MM.1S (cell line): ENCODE data around the gene SUCO.

Experiments
- DNase-seq: peaks from one replicate; pipeline ENCODE4 v3.0.0-alpha.2; 2015
- H2AFZ ChIP-seq: fragments of 300-600 bp; sonication (generic); 2 replicates; pipeline ENCODE4 v1.6.0; 2016; ENCODE audit warnings: antibody characterized with exemption, low read length
- H3F3A ChIP-seq: fragments of 300-600 bp; sonication (generic); 2 replicates; pipeline ENCODE4 v1.6.1; 2016; ENCODE audit warnings: mild to moderate bottlenecking, antibody characterized with exemption, low read length, moderate library complexity, mixed read lengths; ENCODE audit not compliant: insufficient read depth
- H3K27ac ChIP-seq: fragments of 300-600 bp; sonication (generic); 2 replicates; pipeline ENCODE4 v1.5.1; 2016; ENCODE audit warnings: mild to moderate bottlenecking, low read length
- H3K27me3 ChIP-seq: fragments of 300-600 bp; sonication (generic); replicated peaks from 2 replicates; pipeline ENCODE4 v1.6.0; 2016; ENCODE audit warnings: low read length; ENCODE audit not compliant: insufficient read depth
- H3K36me3 ChIP-seq: fragments of 300-600 bp; sonication (generic); replicated peaks from 2 replicates; pipeline ENCODE4 v1.6.1; 2016; ENCODE audit warnings: mild to moderate bottlenecking, low read length, mixed read lengths; ENCODE audit not compliant: insufficient read depth
- H3K4me1 ChIP-seq: fragments of 300-600 bp; sonication (generic); 2 replicates; pipeline ENCODE4 v1.6.1; 2016; ENCODE audit warnings: low read length, mixed read lengths
- H3K4me2 ChIP-seq: fragments of 300-600 bp; sonication (generic); 2 replicates; pipeline ENCODE4 v1.6.0; 2016; ENCODE audit warnings: low read depth, low read length
- H3K4me3 ChIP-seq: fragments of 300-600 bp; sonication (generic); 2 replicates; pipeline ENCODE4 v1.5.1; 2016; ENCODE audit warnings: low read length, mixed read lengths
- H3K79me2 ChIP-seq: fragments of 300-600 bp; sonication (generic); 2 replicates; pipeline ENCODE4 v1.6.1; 2016; ENCODE audit warnings: mixed run types, low read length, mixed read lengths
- H3K9ac ChIP-seq: fragments of 300-600 bp; sonication (generic); 2 replicates; pipeline ENCODE4 v1.6.1; 2016; ENCODE audit warnings: low read length, mixed read lengths
- H3K9me2 ChIP-seq: fragments of 300-600 bp; sonication (generic); replicated peaks from 2 replicates; pipeline ENCODE4 v1.6.1; 2016; ENCODE audit warnings: mild to moderate bottlenecking, low read length, mixed read lengths; ENCODE audit not compliant: insufficient read depth
- H3K9me3 ChIP-seq: fragments of 300-600 bp; sonication (generic); replicated peaks from 2 replicates; pipeline ENCODE4 v1.6.1; 2016; ENCODE audit warnings: mild to moderate bottlenecking, low read length, mixed read lengths; ENCODE audit not compliant: insufficient read depth
- H4K20me1 ChIP-seq: fragments of 300-600 bp; sonication (generic); 2 replicates; pipeline ENCODE4 v1.6.1; 2016; ENCODE audit warnings: mild to moderate bottlenecking, low read length, moderate library complexity, mixed read lengths; ENCODE audit not compliant: insufficient read depth
- EZH2 ChIP-seq: fragments of 300-600 bp; sonication (generic); optimal IDR thresholded peaks from 2 replicates; pipeline ENCODE3; 2017; ENCODE audit warnings: low read depth, mild to moderate bottlenecking, antibody characterized with exemption, low read length, mixed read lengths
- EZH2phosphoT487 ChIP-seq: fragments of 300-600 bp; sonication (generic); IDR thresholded peaks from 2 replicates; pipeline ENCODE4 v1.6.1; 2018; ENCODE audit warnings: antibody characterized with exemption, low read length
- TF ChIP-seq, protein P1 (sequence below): fragments of 300-600 bp; sonication (generic); IDR thresholded peaks from 2 replicates; pipeline ENCODE4 v1.5.1; 2016; ENCODE audit warnings: antibody characterized with exemption, low read length, mixed read lengths

SUCO gene

GRCh38 chr1:172656576-172656975, 123.6 kb downstream of the SUCO start:
- TF ChIP-seq EZH2 = no peak
- no peak for TF ChIP-seq EZH2phosphoT487
- TF ChIP-seq, protein P1, sequence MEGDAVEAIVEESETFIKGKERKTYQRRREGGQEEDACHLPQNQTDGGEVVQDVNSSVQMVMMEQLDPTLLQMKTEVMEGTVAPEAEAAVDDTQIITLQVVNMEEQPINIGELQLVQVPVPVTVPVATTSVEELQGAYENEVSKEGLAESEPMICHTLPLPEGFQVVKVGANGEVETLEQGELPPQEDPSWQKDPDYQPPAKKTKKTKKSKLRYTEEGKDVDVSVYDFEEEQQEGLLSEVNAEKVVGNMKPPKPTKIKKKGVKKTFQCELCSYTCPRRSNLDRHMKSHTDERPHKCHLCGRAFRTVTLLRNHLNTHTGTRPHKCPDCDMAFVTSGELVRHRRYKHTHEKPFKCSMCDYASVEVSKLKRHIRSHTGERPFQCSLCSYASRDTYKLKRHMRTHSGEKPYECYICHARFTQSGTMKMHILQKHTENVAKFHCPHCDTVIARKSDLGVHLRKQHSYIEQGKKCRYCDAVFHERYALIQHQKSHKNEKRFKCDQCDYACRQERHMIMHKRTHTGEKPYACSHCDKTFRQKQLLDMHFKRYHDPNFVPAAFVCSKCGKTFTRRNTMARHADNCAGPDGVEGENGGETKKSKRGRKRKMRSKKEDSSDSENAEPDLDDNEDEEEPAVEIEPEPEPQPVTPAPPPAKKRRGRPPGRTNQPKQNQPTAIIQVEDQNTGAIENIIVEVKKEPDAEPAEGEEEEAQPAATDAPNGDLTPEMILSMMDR = no peak
- Histone ChIP-seq H3K4me2 (no peak overlapping the region), H3K9me2 (no peaks in the 10 kb centered on the region)

DNA sequence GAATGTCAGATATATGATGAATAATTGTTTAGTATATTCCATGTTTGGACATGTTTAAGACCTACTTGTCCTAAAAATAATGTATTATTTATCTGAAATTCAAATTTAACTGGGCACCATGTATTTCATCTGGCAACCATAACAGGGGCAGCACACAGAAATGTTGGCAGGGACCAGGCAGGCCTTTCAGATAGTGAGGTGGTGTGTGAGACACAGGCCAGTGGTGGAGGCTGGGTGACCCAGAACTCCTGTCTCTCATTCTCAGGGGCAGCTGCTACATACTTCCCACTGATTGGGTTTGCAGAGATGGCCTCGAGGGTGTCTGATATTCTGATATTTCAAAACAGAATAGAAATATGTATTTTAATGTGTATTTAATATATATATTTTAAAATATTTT, 124.6 kb downstream of the SUCO start:
- H3F3A ChIP-seq = no peaks in the 10 kb centered on the region
- no peak overlapping the region for H3K9ac ChIP-seq
- H3K27me3 ChIP-seq = no peaks in the 10 kb centered on the region
- no peak overlapping the region for H3K4me3 ChIP-seq
- H3K27ac ChIP-seq = no peak overlapping the region
- TF ChIP-seq EZH2phosphoT487 = no peak
- TF ChIP-seq, protein P1 = no peak
- TF ChIP-seq EZH2 = no peak
- DNase-seq = no peak
- H3K9me3 ChIP-seq = no peaks in the 10 kb centered on the region
- H4K20me1 ChIP-seq = no peaks in the 10 kb centered on the region
- H3K4me2 ChIP-seq = no peak overlapping the region
- H2AFZ ChIP-seq = no peak overlapping the region
- H3K4me1 ChIP-seq = no peaks in the 10 kb centered on the region
- H3K79me2 ChIP-seq = no peaks in the 10 kb centered on the region
- H3K9me2 ChIP-seq = no peaks in the 10 kb centered on the region
- H3K36me3 ChIP-seq = no peaks in the 10 kb centered on the region

More at GRCh38 chr1:172656576-172656975, 123.6 kb downstream of the SUCO start:
- H3K79me2 ChIP-seq = no peaks in the 10 kb centered on the region
- H2AFZ ChIP-seq = no peak overlapping the region
- no peak for DNase-seq
- no peaks in the 10 kb centered on the region for H3K36me3 ChIP-seq
- H4K20me1 ChIP-seq = no peaks in the 10 kb centered on the region
- H3K27me3 ChIP-seq = no peaks in the 10 kb centered on the region
- no peaks in the 10 kb centered on the region for H3K9me3 ChIP-seq
- H3K4me1 ChIP-seq = no peaks in the 10 kb centered on the region
- no peaks in the 10 kb centered on the region for H3F3A ChIP-seq
- H3K4me3 ChIP-seq = no peak overlapping the region
- no peak overlapping the region for H3K9ac ChIP-seq
- no peak overlapping the region for H3K27ac ChIP-seq

DNA sequence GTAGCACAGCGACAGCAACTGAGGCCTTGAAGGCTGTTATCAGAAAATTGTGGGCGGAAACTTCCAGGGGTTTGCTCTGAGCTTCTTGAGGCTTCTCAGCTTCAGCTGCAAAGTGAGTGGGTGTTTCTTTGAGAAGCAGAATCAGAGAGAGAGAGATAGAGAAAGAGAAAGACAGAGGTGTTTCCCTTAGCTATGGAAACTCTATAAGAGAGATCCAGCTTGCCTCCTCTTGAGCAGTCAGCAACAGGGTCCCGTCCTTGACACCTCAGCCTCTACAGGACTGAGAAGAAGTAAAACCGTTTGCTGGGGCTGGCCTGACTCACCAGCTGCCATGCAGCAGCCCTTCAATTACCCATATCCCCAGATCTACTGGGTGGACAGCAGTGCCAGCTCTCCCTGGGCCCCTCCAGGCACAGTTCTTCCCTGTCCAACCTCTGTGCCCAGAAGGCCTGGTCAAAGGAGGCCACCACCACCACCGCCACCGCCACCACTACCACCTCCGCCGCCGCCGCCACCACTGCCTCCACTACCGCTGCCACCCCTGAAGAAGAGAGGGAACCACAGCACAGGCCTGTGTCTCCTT, 126.0 kb downstream of the SUCO start, which contains the start of gene FASLG:
Gene FASLG, plus strand, starts transcription at position 233 of the 583 bp plus-strand sequence. Its CDS starts 99 bp downstream, at position 332.
- Histone ChIP-seq H3K4me2 (no peak within 1 kb of the TSS), H3K9me2 (no peaks in the 10 kb centered on the region), H3F3A (no peaks in the 10 kb centered on the region), H3K27me3 (no peaks in the 10 kb centered on the region), H3K9me3 (no peaks in the 10 kb centered on the region), H3K36me3 (no peaks in the 10 kb centered on the region), H3K27ac (no peak within 1 kb of the TSS), H3K79me2 (no peaks in the 10 kb centered on the region), H3K9ac (no peak within 1 kb of the TSS), H4K20me1 (no peaks in the 10 kb centered on the region), H3K4me1 (no peaks in the 10 kb centered on the region), H2AFZ (no peak within 1 kb of the TSS), H3K4me3 (no peak within 1 kb of the TSS)
- TF ChIP-seq, protein P1 = no peak
- no peak for TF ChIP-seq EZH2
- no peak for TF ChIP-seq EZH2phosphoT487
- DNase-seq = no peak
